K562 (cell line): ENCODE results near the gene TLCD1. TPM values are rescaled to one million over a fixed set of nuclear protein-coding genes. Genes with fewer than 3 reads are reported as not detected.
A peak's percentile ranks its signal among the peaks of the same experiment; 100 is the strongest.

ENCODE experiments used
- ATF4 ChIP-seq: fragments of 450-650 bp; formaldehyde crosslinking; IDR thresholded peaks from 2 replicates; pipeline ENCODE4 v1.4.0; 2022; ENCODE audit warnings: mild to moderate bottlenecking, moderate library complexity
- BRF2 ChIP-seq: IDR thresholded peaks from 3 replicates; pipeline ENCODE4 v1.6.1; 2011; ENCODE audit warnings: borderline replicate concordance, mild to moderate bottlenecking; ENCODE audit not compliant: insufficient read length, insufficient read depth
- CLOCK ChIP-seq: fragments of 250-450 bp; sonication (Bioruptor Pico); IDR thresholded peaks from 2 replicates; pipeline ENCODE4 v1.4.0; 2020; ENCODE audit warnings: mild to moderate bottlenecking, moderate library complexity, borderline replicate concordance
- DMBX1 ChIP-seq: fragments of 250-450 bp; sonication (Bioruptor Pico); IDR thresholded peaks from 2 replicates; pipeline ENCODE4 v1.8.0; 2022; ENCODE audit warnings: inconsistent platforms, mild to moderate bottlenecking, moderate library complexity, borderline replicate concordance
- GMEB1 ChIP-seq: fragments of 250-450 bp; sonication (Bioruptor Pico); IDR thresholded peaks from 2 replicates; pipeline ENCODE4 v1.4.0; 2020; ENCODE audit warnings: mild to moderate bottlenecking
- HNRNPLL ChIP-seq: fragments of 200-400 bp; formaldehyde crosslinking; IDR thresholded peaks from 2 replicates; pipeline ENCODE4 v1.6.1; 2017; ENCODE audit warnings: low read length, low read depth, mild to moderate bottlenecking; ENCODE audit not compliant: poor library complexity, severe bottlenecking
- MCM3 ChIP-seq: fragments of 450-650 bp; IDR thresholded peaks from 2 replicates; pipeline ENCODE4 v1.6.1; 2016
- MECOM ChIP-seq: fragments of 250-450 bp; sonication (Bioruptor Pico); IDR thresholded peaks from 2 replicates; pipeline ENCODE4 v1.8.0; 2022; ENCODE audit warnings: inconsistent platforms
- MTA3 ChIP-seq: fragments of 450-650 bp; formaldehyde crosslinking; IDR thresholded peaks from 2 replicates; pipeline ENCODE4 v1.6.1; 2017; ENCODE audit warnings: mild to moderate bottlenecking, borderline replicate concordance
- RAD21 ChIP-seq, 2 experiments: fragments of 250-450 bp in 1 of 2; fragments of 450-650 bp in 1 of 2; sonication (Bioruptor Pico) in 1 of 2; formaldehyde crosslinking in 1 of 2; IDR thresholded peaks in 1 of 2; conservative IDR thresholded peaks in 1 of 2; 2 replicates each; pipeline versions ENCODE4 v1.4.0 to v1.8.0; 2020 to 2022; ENCODE audit warnings: mild to moderate bottlenecking in 2 of 2, moderate library complexity in 1 of 2
- RBM25 ChIP-seq: fragments of 200-400 bp; formaldehyde crosslinking; IDR thresholded peaks from 2 replicates; pipeline ENCODE4 v1.6.1; 2018; ENCODE audit warnings: low read length, low read depth, moderate library complexity; ENCODE audit not compliant: severe bottlenecking
- SMC3 ChIP-seq: conservative IDR thresholded peaks from 2 replicates; pipeline ENCODE4 v1.6.1; 2011; ENCODE audit warnings: low read depth, low read length, improper control_type of control experiment; ENCODE audit not compliant: insufficient read depth
- STAT5B ChIP-seq: fragments of 250-450 bp; sonication (Bioruptor Pico); IDR thresholded peaks from 2 replicates; pipeline ENCODE4 v1.8.0; 2021; ENCODE audit warnings: mild to moderate bottlenecking, inconsistent platforms
- TOE1 ChIP-seq, 2 experiments: fragments of 450-650 bp in 1 of 2; sonication (generic) in 1 of 2; formaldehyde crosslinking in 1 of 2; IDR thresholded peaks; 2 replicates each; pipeline versions ENCODE4 v1.7.1 to v1.8.0; 2016 to 2022; ENCODE audit warnings: borderline replicate concordance in 2 of 2, mild to moderate bottlenecking in 2 of 2, antibody characterized with exemption in 1 of 2, inconsistent platforms in 1 of 2, low read depth in 1 of 2, missing genetic modification reagents in 1 of 2, moderate library complexity in 1 of 2
- ZNF24 ChIP-seq: fragments of 450-650 bp; IDR thresholded peaks from 2 replicates; pipeline ENCODE4 v1.6.1; 2016
- ZNF395 ChIP-seq: fragments of 200-800 bp; sonication (Bioruptor generic); IDR thresholded peaks from 2 replicates; pipeline ENCODE4 v1.6.1; 2017; ENCODE audit warnings: missing genetic modification characterization, missing compliant biosample characterization
- ZNF445 ChIP-seq: fragments of 250-450 bp; sonication (Bioruptor Pico); IDR thresholded peaks from 2 replicates; pipeline ENCODE4 v1.4.0; 2020; ENCODE audit warnings: low read depth, mild to moderate bottlenecking, moderate library complexity
- polyA plus RNA-seq, 8 experiments: library from polyadenylated mRNA; depleted of rRNA in 4 of 8; stranded (reverse) in 5 of 8; unstranded in 3 of 8; fragments of >200 nt; fragmentation: Nextera tagmentation in 2 of 8; fragmentation: Illumina TruSeq in 1 of 8; extraction: Ambion mirVana in 2 of 8; extraction: Trizol in 1 of 8; gene quantifications; 2 replicates each; pipeline versions ENCODE4 v1.2.1 to v1.2.3, GENCODE V29; 2011 to 2014; ENCODE audit warnings: inconsistent platforms in 1 of 8, missing spikeins in 1 of 8
- total RNA-seq, 7 experiments: library from RNA; depleted of rRNA in 6 of 7; stranded (reverse); fragments of >200 nt in 6 of 7; fragmentation: Illumina TruSeq in 2 of 7; extraction: Trizol in 2 of 7; gene quantifications; 2 replicates each; pipeline versions ENCODE4 v1.2.1 to v1.2.3, GENCODE V29; 2011 to 2021; ENCODE audit warnings: low replicate concordance in 1 of 7

Gene TLCD1
- total and polyA plus RNA-seq, 9 of the 15 experiments (the other 6 are each of a cell fraction or from before 2014, with no cell fraction given), result 6.8 to 37.7 (median 21.7) TPM

- TF ChIP-seq GMEB1 (0 out of 2 replicates have a peak, but pooled peaks have one; percentile 21), DMBX1 (CRISPR knock-in tag) (no peak), BRF2 (no peak), MTA3 (peak; percentile 90), HNRNPLL (no peak), MCM3 (no peak), RBM25 (no peak), SMC3 (0 out of 2 replicates have a peak, but pooled peaks have one; percentile 12), ZNF395 (no peak), RAD21 (CRISPR knock-in tag; conservative IDR thresholded peaks at IDR 0.05 in 1 of 2, IDR thresholded peaks at IDR 0.05 in 1 of 2) (peak; percentile 33 to 46), ATF4 (CRISPR knock-in tag) (no peak), MECOM (CRISPR knock-in tag) (no peak), ZNF24 (no peak; the same call in 1 of the 2 replicates), STAT5B (no peak), ZNF445 (CRISPR knock-in tag) (no peak), TOE1 (IDR thresholded peaks at IDR 0.05; ENCODE audit: borderline replicate concordance) (peak; percentile 45; the same call in 1 of the 2 replicates), TOE1 (CRISPR knock-in tag; IDR thresholded peaks at IDR 0.05; ENCODE audit: borderline replicate concordance, low read depth) (no peak), CLOCK (CRISPR knock-in tag) (no peak)
These were observed 9.2 kb upstream of the TLCD1 start (continued) for GRCh38 chr17:28735242-28735722.
